NT2/D1 (cell line): ENCODE data around the gene SDK1.
"Not testable (repeated sequence)": the region's sequence is repeated elsewhere in the genome, so short reads cannot be mapped to it uniquely, and the experiment has no call there.

Source experiments
- DNase-seq: peaks from one replicate; pipeline ENCODE4 v3.0.0-alpha.2; 2011; ENCODE audit warnings: low read depth, low spot score
- H3K27me3 ChIP-seq: 2 replicates; pipeline ENCODE4 v1.6.0; 2011; ENCODE audit warnings: mild to moderate bottlenecking; ENCODE audit not compliant: insufficient read length, insufficient read depth
- H3K36me3 ChIP-seq: 2 replicates; pipeline ENCODE4 v1.6.1; 2011; ENCODE audit warnings: mild to moderate bottlenecking, low read length, mixed read lengths; ENCODE audit not compliant: insufficient read depth, insufficient read length
- H3K4me1 ChIP-seq: 2 replicates; pipeline ENCODE4 v1.5.1; 2011; ENCODE audit not compliant: insufficient read depth, insufficient read length
- H3K4me3 ChIP-seq: 2 replicates; pipeline ENCODE4 v1.5.1; 2011; ENCODE audit warnings: low read depth; ENCODE audit not compliant: insufficient read length
- H3K9ac ChIP-seq: 2 replicates; pipeline ENCODE4 v1.6.0; 2011; ENCODE audit warnings: low read depth; ENCODE audit not compliant: insufficient read length
- H3K9me3 ChIP-seq: 2 replicates; pipeline ENCODE4 v1.5.1; 2011; ENCODE audit warnings: mild to moderate bottlenecking, low read length; ENCODE audit not compliant: insufficient read depth
- SUZ12 ChIP-seq: IDR thresholded peaks from 2 replicates; pipeline ENCODE4 v1.6.1; 2011; ENCODE audit not compliant: insufficient read length, insufficient read depth; ENCODE audit errors: extremely low read depth
- YY1 ChIP-seq: IDR thresholded peaks from 2 replicates; pipeline ENCODE4 v1.6.1; 2011; ENCODE audit not compliant: insufficient read length, insufficient read depth
- ZNF274 ChIP-seq: IDR thresholded peaks from 2 replicates; pipeline ENCODE4 v1.6.1; 2011; ENCODE audit warnings: mild to moderate bottlenecking, low read depth, low read length

The SDK1 gene

GRCh38 chr7:4210821-4211220 is 909.8 kb downstream of the SDK1 start:
- Histone ChIP-seq H3K36me3 (no peaks in the 10 kb centered on the region), H3K9me3 (no peaks in the 10 kb centered on the region), H3K27me3 (no peaks in the 10 kb centered on the region), H3K9ac (no peak overlapping the region), H3K4me3 (no peak overlapping the region), H3K4me1 (peaks cover 2% of the 10 kb centered on the region)
- TF ChIP-seq ZNF274 (no peak), SUZ12 (no peak), YY1 (no peak)
- DNase-seq, result no peak

DNA sequence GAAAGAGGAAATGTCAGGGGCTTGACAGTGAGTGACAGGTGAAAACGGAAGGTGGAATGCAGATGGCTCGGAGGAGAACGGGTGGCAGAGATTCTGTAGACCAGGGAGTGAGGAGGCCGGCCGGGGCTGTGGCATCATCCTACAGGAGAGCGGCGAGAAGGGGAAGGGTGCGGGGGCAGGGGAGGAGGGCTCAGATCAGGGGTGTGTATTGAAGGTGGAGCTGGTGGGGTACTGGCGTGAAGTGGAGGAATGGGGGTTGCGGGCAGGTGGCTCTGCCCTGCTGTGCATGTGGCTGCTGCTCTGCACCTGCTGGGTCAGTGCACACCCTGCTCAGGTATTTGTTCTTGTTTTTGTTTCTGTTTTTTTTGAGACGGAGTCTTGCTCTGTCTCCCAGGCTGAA is 910.2 kb downstream of the SDK1 start:
- DNase-seq, result no peak
- H3K9me3 ChIP-seq, result no peaks in the 10 kb centered on the region
- H3K9ac ChIP-seq, result no peak overlapping the region
- no peak overlapping the region for H3K4me3 ChIP-seq
- no peaks in the 10 kb centered on the region for H3K36me3 ChIP-seq
- peaks cover 4% of the 10 kb centered on the region for H3K4me1 ChIP-seq
- TF ChIP-seq ZNF274 (no peak), SUZ12 (no peak), YY1 (no peak)
- no peaks in the 10 kb centered on the region for H3K27me3 ChIP-seq

DNA sequence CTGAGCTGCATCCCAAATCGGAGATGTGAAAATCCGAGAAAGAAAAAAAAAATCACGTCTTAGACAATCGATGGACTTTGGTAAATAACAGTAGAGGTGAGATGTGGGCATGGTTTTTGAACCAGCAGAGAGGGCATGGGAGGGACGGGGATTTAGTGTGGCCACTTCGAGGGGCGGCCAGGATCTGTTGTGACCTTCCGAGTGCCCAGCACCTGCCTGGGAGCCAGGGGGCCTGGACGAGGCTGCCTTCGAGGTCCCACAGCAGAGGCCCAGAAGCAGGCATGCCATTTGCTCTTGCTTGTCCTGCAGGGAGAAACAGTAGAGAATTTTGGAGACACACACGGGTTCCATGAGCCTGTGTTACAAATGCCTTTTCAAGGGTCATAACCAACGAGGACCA is 911.3 kb downstream of the SDK1 start:
- no peak for TF ChIP-seq ZNF274
- TF ChIP-seq YY1, result no peak
- no peak for TF ChIP-seq SUZ12
- H3K36me3 ChIP-seq, result no peaks in the 10 kb centered on the region
- DNase-seq, result no peak
- H3K9me3 ChIP-seq, result no peaks in the 10 kb centered on the region
- no peak overlapping the region for H3K9ac ChIP-seq
- peaks cover 4% of the 10 kb centered on the region for H3K4me1 ChIP-seq
- no peak overlapping the region for H3K4me3 ChIP-seq
- H3K27me3 ChIP-seq, result no peaks in the 10 kb centered on the region

GRCh38 chr7:4214291-4215155 is 913.5 kb downstream of the SDK1 start:
- Histone ChIP-seq H3K9ac (no peak overlapping the region), H3K36me3 (no peaks in the 10 kb centered on the region), H3K4me3 (no peak overlapping the region), H3K27me3 (no peaks in the 10 kb centered on the region), H3K4me1 (peaks cover 4% of the 10 kb centered on the region), H3K9me3 (no peaks in the 10 kb centered on the region)
- DNase-seq, result no peak
- TF ChIP-seq ZNF274 (no peak), YY1 (no peak), SUZ12 (no peak)

- H3K36me3 ChIP-seq, result no peaks in the 10 kb centered on the region
- no peak for DNase-seq
- peaks cover 4% of the 10 kb centered on the region for H3K4me1 ChIP-seq
- H3K9me3 ChIP-seq, result no peaks in the 10 kb centered on the region
- H3K4me3 ChIP-seq, result no peak overlapping the region
- no peak overlapping the region for H3K9ac ChIP-seq
- no peaks in the 10 kb centered on the region for H3K27me3 ChIP-seq
- TF ChIP-seq YY1, result no peak
- no peak for TF ChIP-seq ZNF274
- TF ChIP-seq SUZ12, result no peak
These were observed 914.2 kb downstream of the SDK1 start for GRCh38 chr7:4215176-4215720.

- H3K9me3 ChIP-seq, result no peaks in the 10 kb centered on the region
- no peak overlapping the region for H3K9ac ChIP-seq
- H3K27me3 ChIP-seq, result no peaks in the 10 kb centered on the region
- H3K4me1 ChIP-seq, result peaks cover 4% of the 10 kb centered on the region
- no peak overlapping the region for H3K4me3 ChIP-seq
- no peaks in the 10 kb centered on the region for H3K36me3 ChIP-seq
- DNase-seq, result no peak
- no peak for TF ChIP-seq SUZ12
- no peak for TF ChIP-seq ZNF274
- TF ChIP-seq YY1, result no peak
These were observed 915.0 kb downstream of the SDK1 start for GRCh38 chr7:4216016-4216415.

GRCh38 chr7:4217126-4217660 is 916.1 kb downstream of the SDK1 start:
- H3K9me3 ChIP-seq, H3K9ac ChIP-seq, DNase-seq, H3K4me1 ChIP-seq, H3K4me3 ChIP-seq, H3K27me3 ChIP-seq, H3K36me3 ChIP-seq: not testable (repeated sequence)

DNA sequence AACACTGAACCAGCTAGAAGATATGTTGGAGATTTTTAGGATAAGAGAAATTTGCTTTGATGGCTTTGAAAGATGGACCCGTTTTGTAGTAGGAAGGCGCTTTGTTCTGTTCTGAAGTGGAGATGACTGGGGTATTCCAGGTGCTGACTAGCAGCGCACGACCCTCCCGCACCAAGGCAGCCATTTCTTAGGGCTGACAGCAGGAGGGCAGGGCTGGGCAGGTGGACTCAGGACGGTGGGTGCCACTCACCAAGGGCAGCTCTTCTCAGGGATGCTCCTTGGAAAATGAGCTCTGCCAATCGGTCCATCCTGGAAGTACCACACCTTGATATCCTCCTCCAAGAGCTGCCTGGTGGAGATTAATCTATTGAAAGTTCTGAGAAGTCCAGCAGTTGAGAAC is 917.4 kb downstream of the SDK1 start:
- no peaks in the 10 kb centered on the region for H3K27me3 ChIP-seq
- H3K4me1 ChIP-seq, result peaks cover 4% of the 10 kb centered on the region
- TF ChIP-seq ZNF274 (no peak), SUZ12 (no peak), YY1 (no peak)
- H3K9me3 ChIP-seq, result no peaks in the 10 kb centered on the region
- H3K36me3 ChIP-seq, result no peaks in the 10 kb centered on the region
- H3K4me3 ChIP-seq, result no peak overlapping the region
- H3K9ac ChIP-seq, result no peak overlapping the region
- no peak for DNase-seq
